GM11168 (cell line): ENCODE measurements around the gene TBX4.

Experiments used
- in situ Hi-C: fragments of 300-500 bp; cut with MboI; formaldehyde crosslinking; loops from one replicate; pipeline ENCODE4 v1.12.0; 2022; ENCODE audit warnings: low sequenced_read_pairs; ENCODE audit not compliant: unreplicated experiment

The TBX4 gene

GRCh38 chr17:61452301-61453290 is at the start of gene TBX4:
Gene TBX4, plus strand, starts transcription at chr17:61452422. Its CDS starts 4,069 bp downstream, at chr17:61456491.
- in situ Hi-C loops, result no loop called here

GRCh38 chr17:61402978-61403800 is 49.0 kb upstream of the TBX4 start:
- in situ Hi-C loops, result no loop called here

- in situ Hi-C loops, result no loop called here
Observed at GRCh38 chr17:61403801-61404662, 48.2 kb upstream of the TBX4 start.

GRCh38 chr17:61404663-61404912 is 47.6 kb upstream of the TBX4 start:
- in situ Hi-C loops, result no loop called here

- in situ Hi-C loops, result no loop called here
Observed at GRCh38 chr17:61404913-61405685, 47.1 kb upstream of the TBX4 start.

- in situ Hi-C loops, result no loop called here
Observed at GRCh38 chr17:61405686-61406536, 46.3 kb upstream of the TBX4 start.

GRCh38 chr17:61406537-61406845 is 45.7 kb upstream of the TBX4 start:
- in situ Hi-C loops, result no loop called here

- in situ Hi-C loops, result no loop called here
Observed at GRCh38 chr17:61406971-61407911, 45.0 kb upstream of the TBX4 start.

GRCh38 chr17:61408151-61409041 is 43.8 kb upstream of the TBX4 start:
- in situ Hi-C loops, result no loop called here

- in situ Hi-C loops, result loop anchor here (10.0 kb wide), 1 partner anchor 145 kb away; no protein-coding TSS in a partner anchor
Observed at GRCh38 chr17:61409301-61410112, 42.7 kb upstream of the TBX4 start.

- in situ Hi-C loops, result loop anchor here (10.0 kb wide), 1 partner anchor 144 kb away; no protein-coding TSS in a partner anchor
Observed at GRCh38 chr17:61410141-61411010, 41.8 kb upstream of the TBX4 start.

GRCh38 chr17:61411011-61411260 is 41.3 kb upstream of the TBX4 start:
- in situ Hi-C loops, result loop anchor here (10.0 kb wide), 1 partner anchor 144 kb away; no protein-coding TSS in a partner anchor

- in situ Hi-C loops, result loop anchor here (10.0 kb wide), 1 partner anchor 143 kb away; no protein-coding TSS in a partner anchor
Observed at GRCh38 chr17:61411261-61412142, 40.7 kb upstream of the TBX4 start.
